IMR-90 (cell line): ENCODE data around the gene UNK. TPM values are rescaled to one million over a fixed set of nuclear protein-coding genes. Genes with fewer than 3 reads are reported as not detected.

ENCODE experiments used
- ATAC-seq: fragments of 200-7000 bp; cut with Tn5 transposase; 2 replicates; pipeline ENCODE4 v1.9.1; 2020; ENCODE audit warnings: low read depth, mild to moderate bottlenecking, moderate library complexity
- BruUV-seq: library from RNA; stranded (reverse); fragments of 400-500 nt; replicated peaks from 2 replicates; lab custom pipeline; 2021; lab: Mats Ljungman, UMichigan
- CTCF ChIA-PET: fragments of 300-600 bp; formaldehyde crosslinking; extraction: SDS; loops from one replicate; lab custom pipeline; 2021; ENCODE audit warnings: antibody characterized with exemption; lab: Yijun Ruan, JAX
- POLR2A ChIA-PET: fragments of 300-600 bp; sonication (Branson Sonifier 250); formaldehyde crosslinking; loops from one replicate; lab custom pipeline; 2022; ENCODE audit warnings: antibody characterized with exemption; ENCODE audit not compliant: unreplicated experiment; lab: Charles Lee
- DNase-seq: peaks from one replicate; pipeline ENCODE4 v3.0.0; 2013
- H2AFZ ChIP-seq: replicated peaks from 2 replicates; pipeline ENCODE3; 2013; ENCODE audit warnings: low read length, mild to moderate bottlenecking; ENCODE audit not compliant: poor library complexity
- H2AK5ac ChIP-seq: 2 replicates; pipeline ENCODE4 v1.6.1; 2013; ENCODE audit warnings: low read depth, low read length, inconsistent platforms
- H2AK9ac ChIP-seq: replicated peaks from 2 replicates; pipeline ENCODE3; 2013; ENCODE audit warnings: mild to moderate bottlenecking, low read depth, low read length, moderate library complexity; ENCODE audit not compliant: poor library complexity
- H2BK120ac ChIP-seq: 2 replicates; pipeline ENCODE4 v1.6.1; 2013; ENCODE audit warnings: low read depth, low read length, inconsistent platforms
- H2BK15ac ChIP-seq: 3 replicates; pipeline ENCODE4 v1.6.1; 2013; ENCODE audit warnings: low read depth, low read length, inconsistent platforms
- H2BK20ac ChIP-seq: 2 replicates; pipeline ENCODE4 v1.6.1; 2013; ENCODE audit warnings: low read depth, mild to moderate bottlenecking, inconsistent platforms, low read length, moderate library complexity
- H2BK5ac ChIP-seq: 2 replicates; pipeline ENCODE4 v1.6.1; 2013; ENCODE audit warnings: mild to moderate bottlenecking, low read depth, low read length, inconsistent platforms; ENCODE audit not compliant: poor library complexity, severe bottlenecking
- H3K14ac ChIP-seq: replicated peaks from 2 replicates; pipeline ENCODE4 v1.6.1; 2013; ENCODE audit warnings: low read depth, low read length, inconsistent platforms
- H3K18ac ChIP-seq: 2 replicates; pipeline ENCODE4 v1.6.1; 2013; ENCODE audit warnings: low read depth, low read length, control low read depth
- H3K23ac ChIP-seq: 2 replicates; pipeline ENCODE4 v1.6.1; 2013; ENCODE audit warnings: low read depth, low read length, inconsistent platforms
- H3K27ac ChIP-seq: 2 replicates; pipeline ENCODE4 v1.5.1; 2013; ENCODE audit warnings: mild to moderate bottlenecking, control low read depth, low read length; ENCODE audit not compliant: insufficient read depth
- H3K27me3 ChIP-seq: 2 replicates; pipeline ENCODE4 v1.6.1; 2013; ENCODE audit warnings: low read length; ENCODE audit not compliant: control insufficient read depth, insufficient read depth
- H3K36me3 ChIP-seq: 2 replicates; pipeline ENCODE4 v1.6.1; 2013; ENCODE audit warnings: low read length, mixed read lengths; ENCODE audit not compliant: control insufficient read depth, insufficient read depth
- H3K4ac ChIP-seq: 2 replicates; pipeline ENCODE4 v1.6.1; 2013; ENCODE audit warnings: low read depth, low read length, inconsistent platforms
- H3K4me1 ChIP-seq: 2 replicates; pipeline ENCODE4 v1.6.1; 2013; ENCODE audit warnings: low read length, mixed read lengths; ENCODE audit not compliant: control insufficient read depth, insufficient read depth
- H3K4me2 ChIP-seq: 2 replicates; pipeline ENCODE4 v1.6.1; 2013; ENCODE audit warnings: low read depth, mild to moderate bottlenecking, control low read depth, low read length, moderate library complexity
- H3K4me3 ChIP-seq: 2 replicates; pipeline ENCODE4 v1.5.1; 2013; ENCODE audit warnings: low read depth, mild to moderate bottlenecking, control low read depth, low read length, moderate library complexity; ENCODE audit not compliant: insufficient read depth
- H3K56ac ChIP-seq: 2 replicates; pipeline ENCODE4 v1.6.1; 2013; ENCODE audit warnings: low read length, inconsistent platforms; ENCODE audit not compliant: insufficient read depth; ENCODE audit errors: extremely low read depth
- H3K79me1 ChIP-seq, 2 experiments: 2 replicates each; pipeline ENCODE4 v1.6.1; 2013; ENCODE audit warnings: low read length in 2 of 2, inconsistent platforms in 1 of 2, low read depth in 1 of 2
- H3K9ac ChIP-seq: 2 replicates; pipeline ENCODE4 v1.6.1; 2013; ENCODE audit warnings: low read depth, low read length, control low read depth
- H3K9me1 ChIP-seq: 2 replicates; pipeline ENCODE4 v1.6.1; 2013; ENCODE audit warnings: low read length, inconsistent platforms; ENCODE audit not compliant: insufficient read depth
- H3K9me3 ChIP-seq: 2 replicates; pipeline ENCODE4 v1.6.1; 2013; ENCODE audit warnings: low read length; ENCODE audit not compliant: control insufficient read depth, insufficient read depth
- H4K20me1 ChIP-seq: 2 replicates; pipeline ENCODE4 v1.6.1; 2013; ENCODE audit warnings: low read length, inconsistent platforms; ENCODE audit not compliant: insufficient read depth
- H4K5ac ChIP-seq: 2 replicates; pipeline ENCODE4 v1.6.1; 2013; ENCODE audit warnings: mild to moderate bottlenecking, low read depth, low read length, control low read depth
- H4K8ac ChIP-seq, 2 experiments: 2 replicates each; pipeline ENCODE4 v1.6.1; 2013; ENCODE audit warnings: low read depth in 2 of 2, low read length in 2 of 2, control low read depth in 1 of 2, inconsistent platforms in 1 of 2
- H4K91ac ChIP-seq: 2 replicates; pipeline ENCODE4 v1.6.1; 2013; ENCODE audit warnings: low read depth, low read length, inconsistent platforms; ENCODE audit not compliant: insufficient read depth
- BHLHE40 ChIP-seq: fragments of 150-350 bp; IDR thresholded peaks from 2 replicates; pipeline ENCODE4 v1.6.1; 2016; ENCODE audit warnings: mild to moderate bottlenecking, low read depth, low read length
- CHD1 ChIP-seq: IDR thresholded peaks from 2 replicates; pipeline ENCODE4 v1.6.1; 2012; ENCODE audit warnings: low read depth, low read length, improper control_type of control experiment
- FOS ChIP-seq: fragments of 150-350 bp; IDR thresholded peaks from 2 replicates; pipeline ENCODE4 v1.6.1; 2016; ENCODE audit warnings: low read depth, low read length
- NFE2L2 ChIP-seq: fragments of 150-350 bp; IDR thresholded peaks from 2 replicates; pipeline ENCODE4 v1.6.1; 2016; ENCODE audit warnings: low read depth, mild to moderate bottlenecking, low read length
- RAD21 ChIP-seq: IDR thresholded peaks from 2 replicates; pipeline ENCODE4 v1.6.1; 2012; ENCODE audit warnings: low read length, improper control_type of control experiment
- RFX5 ChIP-seq: IDR thresholded peaks from 2 replicates; pipeline ENCODE4 v1.8.0; 2012; ENCODE audit warnings: low read depth, mild to moderate bottlenecking, low read length, moderate library complexity
- SMC3 ChIP-seq: fragments of 150-350 bp; IDR thresholded peaks from 2 replicates; pipeline ENCODE4 v1.6.1; 2016; ENCODE audit warnings: low read depth, mild to moderate bottlenecking, antibody characterized with exemption, low read length, moderate library complexity
- WGBS, 2 experiments: methylation state at CpG; one replicate each; pipeline versions ENCODE4 v1.1.5 to v1.1.7; 2013; ENCODE audit warnings: missing lambda C conversion rate in 2 of 2; ENCODE audit not compliant: insufficient read length in 1 of 2; ENCODE audit errors: extremely low coverage in 2 of 2; 5-methylcytosine and 5-hydroxymethylcytosine counted together
- dilution Hi-C: fragments of 300-500 bp; cut with HindIII; formaldehyde crosslinking; loops from one replicate; pipeline ENCODE4 v1.14.3; 2018; ENCODE audit warnings: low sequenced_read_pairs; ENCODE audit not compliant: unreplicated experiment
- in situ Hi-C: fragments of 300-500 bp; cut with MboI; formaldehyde crosslinking; loops from 3 replicates; pipeline ENCODE4 v1.14.3; 2019; ENCODE audit warnings: low sequenced_read_pairs, inconsistent platforms, mixed read lengths
- intact Hi-C: fragments of 100-400 bp; cut with micrococcal nuclease; formaldehyde crosslinking; loops from 2 replicates; pipeline ENCODE4 v1.10.0; 2022
- polyA plus RNA-seq, 3 experiments: library from polyadenylated mRNA; depleted of rRNA; stranded (reverse); fragments of >200 nt; gene quantifications; 2 replicates each; pipeline ENCODE4 v1.2.3, GENCODE V29; 2012; ENCODE audit warnings: low replicate concordance in 1 of 3
- total RNA-seq: library from RNA; depleted of rRNA; stranded (reverse); fragments of >200 nt; gene quantifications from 2 replicates; pipeline ENCODE4 v1.2.3, GENCODE V29; 2012
- TF ChIP-seq, protein P1 (sequence below): fragments of 150-350 bp; IDR thresholded peaks from 2 replicates; pipeline ENCODE4 v1.6.1; 2017; ENCODE audit warnings: mild to moderate bottlenecking, antibody characterized with exemption, low read length, low read depth

UNK gene
- total and polyA plus RNA-seq, 2 of the 4 experiments (the other 2 are of a cell fraction) = 15.4 to 17.3 TPM

DNA sequence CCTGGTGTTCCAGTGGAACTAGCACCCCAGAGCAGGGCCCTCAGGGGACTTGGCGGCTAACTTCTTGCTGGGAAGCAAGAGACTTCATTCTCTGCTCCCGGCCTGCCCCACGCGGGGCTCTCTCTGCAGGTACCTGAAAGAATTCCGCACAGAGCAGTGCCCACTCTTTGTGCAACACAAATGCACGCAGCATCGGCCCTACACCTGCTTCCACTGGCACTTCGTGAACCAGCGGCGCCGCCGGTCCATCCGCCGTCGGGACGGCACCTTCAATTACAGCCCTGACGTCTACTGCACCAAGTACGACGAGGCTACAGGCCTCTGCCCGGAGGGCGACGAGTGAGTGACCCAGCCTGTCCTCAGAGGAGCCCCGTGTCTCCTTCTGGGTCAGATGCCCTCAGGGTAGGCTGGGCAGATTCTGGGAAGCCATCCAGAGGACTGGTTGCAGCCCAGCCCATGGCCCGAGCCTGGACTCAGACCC is 25.1 kb downstream of the UNK start:
- in situ Hi-C loops (no loop called here), dilution Hi-C loops (no loop called here), intact Hi-C loops (no loop called here)
- Histone ChIP-seq H2BK120ac (no peak overlapping the region), H4K20me1 (peaks cover 24% of the 10 kb centered on the region), H3K79me1 (peaks cover 11 to 43% of the 10 kb centered on the region in 2 experiments; a peak in 3 of 4 replicates), H3K4ac (no peak overlapping the region), H3K27me3 (no peaks in the 10 kb centered on the region), H3K9me1 (peaks cover 10% of the 10 kb centered on the region; the same call in 1 of the 2 replicates), H2BK20ac (no peak overlapping the region), H4K91ac (no peak overlapping the region), H2AK5ac (no peak overlapping the region), H3K36me3 (peaks cover 37% of the 10 kb centered on the region), H2AFZ (no peak overlapping the region), H3K9ac (no peak overlapping the region), H3K4me1 (peaks cover 2% of the 10 kb centered on the region), H4K8ac (no peak overlapping the region), H3K23ac (no peak overlapping the region), H3K4me3 (no peak overlapping the region), H4K5ac (no peak overlapping the region), H3K18ac (no peak overlapping the region), H2AK9ac (no peak overlapping the region), H2BK5ac (no peak overlapping the region), H3K4me2 (no peak overlapping the region), H3K27ac (no peak overlapping the region), H3K56ac (no peak overlapping the region), H2BK15ac (no peak overlapping the region), H3K9me3 (no peaks in the 10 kb centered on the region), H3K14ac (no peak overlapping the region)
- DNase-seq (no peak), ATAC-seq (no peak)
- no TSS peak for BruUV-seq
- POLR2A ChIA-PET = no interaction called here
- 94% methylated on average over 20 of the region's 24 CpGs; no CpG with 5 or more reads in 1 of the 2 experiments for WGBS, 2 experiments
- TF ChIP-seq SMC3 (no peak), CHD1 (no peak), NFE2L2 (no peak), FOS (no peak), RAD21 (no peak), BHLHE40 (no peak), RFX5 (no peak)
- TF ChIP-seq, protein P1, sequence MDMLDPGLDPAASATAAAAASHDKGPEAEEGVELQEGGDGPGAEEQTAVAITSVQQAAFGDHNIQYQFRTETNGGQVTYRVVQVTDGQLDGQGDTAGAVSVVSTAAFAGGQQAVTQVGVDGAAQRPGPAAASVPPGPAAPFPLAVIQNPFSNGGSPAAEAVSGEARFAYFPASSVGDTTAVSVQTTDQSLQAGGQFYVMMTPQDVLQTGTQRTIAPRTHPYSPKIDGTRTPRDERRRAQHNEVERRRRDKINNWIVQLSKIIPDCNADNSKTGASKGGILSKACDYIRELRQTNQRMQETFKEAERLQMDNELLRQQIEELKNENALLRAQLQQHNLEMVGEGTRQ = no peak
- CTCF ChIA-PET = no interaction called here
